Activated B cell treated with CpG ODN at 0.5 μM for 24 hours (primary cell): Measurements from ENCODE around the gene FAM221B. TPM values are rescaled to one million over a fixed set of nuclear protein-coding genes. Genes with fewer than 3 reads are reported as not detected.

Source experiments
- ATAC-seq: fragments of 200-7000 bp; cut with Tn5 transposase; one replicate; pipeline ENCODE4 v1.10.0; 2021; ENCODE audit warnings: low read depth, mild to moderate bottlenecking, moderate library complexity
- CTCF ChIA-PET: fragments of 350-600 bp; sonication (Branson Sonifier 250); formaldehyde crosslinking; loops from one replicate; lab custom pipeline; 2021; ENCODE audit warnings: antibody characterized with exemption; lab: Charles Lee
- POLR2A ChIA-PET: fragments of 350-600 bp; sonication (Branson Sonifier 250); formaldehyde crosslinking; loops from one replicate; lab custom pipeline; 2021; ENCODE audit warnings: antibody characterized with exemption; lab: Charles Lee
- DNase-seq: peaks from one replicate; pipeline ENCODE4 v3.0.0; 2022
- H3K27ac Mint-ChIP-seq: one replicate; pipeline ENCODE4 v1.8.0; 2020; ENCODE audit warnings: mixed read lengths
- H3K27me3 Mint-ChIP-seq: one replicate; pipeline ENCODE4 v1.8.0; 2021; ENCODE audit warnings: mixed read lengths
- H3K36me3 Mint-ChIP-seq: one replicate; pipeline ENCODE4 v1.8.0; 2021; ENCODE audit warnings: low read depth, mixed read lengths
- H3K4me1 Mint-ChIP-seq: one replicate; pipeline ENCODE4 v1.8.0; 2021; ENCODE audit warnings: mixed read lengths
- H3K4me3 Mint-ChIP-seq: one replicate; pipeline ENCODE4 v1.8.0; 2020; ENCODE audit warnings: mild to moderate bottlenecking, mixed read lengths
- H3K9me3 Mint-ChIP-seq: one replicate; pipeline ENCODE4 v1.8.0; 2020; ENCODE audit warnings: mixed read lengths
- CTCF ChIP-seq: fragments of 200-600 bp; IDR thresholded peaks from one replicate; pipeline ENCODE4 v1.8.0; 2022; ENCODE audit warnings: antibody characterized with exemption, mild to moderate bottlenecking
- intact Hi-C: fragments of 100-400 bp; cut with micrococcal nuclease; formaldehyde crosslinking; loops from one replicate; pipeline ENCODE4 v1.15.1; 2024
- total RNA-seq: library from RNA; stranded (reverse); gene quantifications from 2 replicates; pipeline ENCODE4 v1.2.3, GENCODE V29; 2022

The FAM221B gene
- total RNA-seq, 1 donor from 2014 or later = not detected

DNA sequence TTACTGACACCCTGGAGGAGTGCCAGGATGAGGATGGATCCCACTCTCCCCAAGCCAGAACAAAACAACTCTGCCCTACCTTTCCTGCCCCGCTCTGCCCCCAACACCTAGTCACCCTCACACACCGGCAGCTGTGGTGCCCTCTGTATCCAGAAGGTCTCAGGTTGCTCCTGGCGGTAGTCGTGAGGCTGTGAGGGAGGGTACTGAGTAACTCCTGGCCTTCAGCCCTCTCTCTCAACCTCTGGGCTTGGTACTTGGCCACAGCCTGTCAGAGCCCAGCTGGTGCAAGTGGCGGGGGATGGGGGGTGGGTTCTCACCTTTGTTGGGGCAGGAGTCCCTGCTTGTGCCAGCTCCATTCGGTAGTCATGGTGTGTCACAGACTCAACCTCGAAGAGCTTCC is 18.4 kb downstream of the FAM221B start:
- H3K9me3 Mint-ChIP-seq = no peaks in the 10 kb centered on the region
- H3K27me3 Mint-ChIP-seq = no peaks in the 10 kb centered on the region
- intact Hi-C loops = loop anchor here (10.0 kb wide), 2 partner anchors 1195 to 1995 kb away; partner anchors contain the start of genes RPP25L and UBE2R2
- peaks cover 29% of the 10 kb centered on the region for H3K36me3 Mint-ChIP-seq
- peaks cover 35% of the 10 kb centered on the region for H3K4me1 Mint-ChIP-seq
- ATAC-seq (no peak), DNase-seq (no peak)
- H3K27ac Mint-ChIP-seq = no peak overlapping the region
- CTCF ChIA-PET = no interaction called here
- TF ChIP-seq CTCF = no peak
- H3K4me3 Mint-ChIP-seq = no peak overlapping the region
- POLR2A ChIA-PET = interaction anchor here (0.5 kb wide), 1 partner anchor 53 kb away, joined by 3 read pairs; no protein-coding TSS in a partner anchor

DNA sequence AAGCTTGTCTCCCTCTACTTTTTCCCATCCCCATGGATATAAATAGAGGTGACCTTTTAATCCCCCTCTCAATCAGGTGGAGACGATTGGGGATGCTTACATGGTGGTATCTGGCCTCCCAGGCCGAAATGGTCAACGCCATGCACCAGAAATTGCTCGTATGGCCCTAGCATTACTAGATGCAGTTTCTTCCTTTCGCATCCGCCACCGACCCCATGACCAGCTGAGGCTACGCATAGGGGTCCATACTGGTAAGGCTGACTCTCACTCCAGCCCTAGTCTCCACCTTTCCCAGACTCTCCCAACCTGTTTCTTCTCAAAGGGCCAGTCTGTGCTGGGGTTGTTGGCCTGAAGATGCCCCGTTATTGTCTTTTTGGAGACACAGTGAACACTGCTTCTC is 20.1 kb downstream of the FAM221B start:
- TF ChIP-seq CTCF = no peak
- ChIA-PET CTCF (interaction anchor here (1.4 kb wide), 1 partner anchor 74 kb away, joined by 3 read pairs; no protein-coding TSS in a partner anchor), POLR2A (no interaction called here)
- no peak overlapping the region for H3K4me3 Mint-ChIP-seq
- no peaks in the 10 kb centered on the region for H3K27me3 Mint-ChIP-seq
- no peak overlapping the region for H3K27ac Mint-ChIP-seq
- no peak for ATAC-seq
- no peak for DNase-seq
- H3K36me3 Mint-ChIP-seq = peaks cover 26% of the 10 kb centered on the region
- H3K4me1 Mint-ChIP-seq = peaks cover 24% of the 10 kb centered on the region
- intact Hi-C loops = no loop called here
- H3K9me3 Mint-ChIP-seq = no peaks in the 10 kb centered on the region

- Mint-ChIP-seq H3K36me3 (peaks cover 42% of the 10 kb centered on the region), H3K27me3 (no peaks in the 10 kb centered on the region), H3K4me1 (peaks cover 6% of the 10 kb centered on the region), H3K27ac (no peak overlapping the region), H3K9me3 (no peaks in the 10 kb centered on the region), H3K4me3 (no peak overlapping the region)
- POLR2A ChIA-PET = no interaction called here
- CTCF ChIA-PET = interaction anchor here (1.1 to 2.2 kb wide), 3 partner anchors 16 to 82 kb away, joined by 3 to 7 read pairs (median 6); no protein-coding TSS in a partner anchor
- DNase-seq (no peak), ATAC-seq (no peak)
- intact Hi-C loops = no loop called here
- no peak for TF ChIP-seq CTCF
Measured at GRCh38 chr9:35806101-35806500, 22.4 kb downstream of the FAM221B start.

- H3K36me3 Mint-ChIP-seq = peaks cover 39% of the 10 kb centered on the region
- no peak for ATAC-seq
- intact Hi-C loops = no loop called here
- H3K4me1 Mint-ChIP-seq = peaks cover 1% of the 10 kb centered on the region
- no peak overlapping the region for H3K4me3 Mint-ChIP-seq
- CTCF ChIA-PET = interaction anchor here (0.9 kb wide), 1 partner anchor 11 kb away, joined by 3 read pairs; no protein-coding TSS in a partner anchor
- POLR2A ChIA-PET = interaction anchor here (0.6 kb wide), 1 partner anchor 337 kb away, joined by 5 read pairs; no protein-coding TSS in a partner anchor
- H3K27ac Mint-ChIP-seq = no peak overlapping the region
- no peak for DNase-seq
- H3K9me3 Mint-ChIP-seq = no peaks in the 10 kb centered on the region
- H3K27me3 Mint-ChIP-seq = no peaks in the 10 kb centered on the region
- TF ChIP-seq CTCF = no peak
Measured at GRCh38 chr9:35801328-35802128, 27.0 kb downstream of the FAM221B start.

- no peak for DNase-seq
- CTCF ChIA-PET = interaction anchor here (0.9 to 1.0 kb wide), 2 partner anchors 10 to 12 kb away, joined by 3 to 6 read pairs; no protein-coding TSS in a partner anchor
- H3K4me1 Mint-ChIP-seq = no peaks in the 10 kb centered on the region
- ATAC-seq = no peak
- no peak overlapping the region for H3K4me3 Mint-ChIP-seq
- intact Hi-C loops = no loop called here
- POLR2A ChIA-PET = interaction anchor here (0.6 kb wide), 1 partner anchor 9 kb away, joined by 3 read pairs; no protein-coding TSS in a partner anchor
- no peak overlapping the region for H3K27ac Mint-ChIP-seq
- no peaks in the 10 kb centered on the region for H3K27me3 Mint-ChIP-seq
- no peak for TF ChIP-seq CTCF
- no peaks in the 10 kb centered on the region for H3K9me3 Mint-ChIP-seq
- H3K36me3 Mint-ChIP-seq = peaks cover 30% of the 10 kb centered on the region
Measured at GRCh38 chr9:35800530-35800929, 28.0 kb downstream of the FAM221B start.
